GM12878 (cell line): ENCODE data around the gene TPO. TPM values are rescaled to one million over a fixed set of nuclear protein-coding genes. Genes with fewer than 3 reads are reported as not detected.

Experiments used
- ATAC-seq: fragments of 200-7000 bp; cut with Tn5 transposase; 3 replicates; pipeline ENCODE4 v1.9.1; 2020; ENCODE audit warnings: mild to moderate bottlenecking, moderate library complexity
- BruUV-seq: library from RNA; stranded (reverse); fragments of 400-500 nt; replicated peaks from 2 replicates; lab custom pipeline; 2021; lab: Mats Ljungman, UMichigan
- CTCF ChIA-PET: fragments of 300-600 bp; sonication (Branson Sonifier 250); formaldehyde crosslinking; extraction: SDS; loops from one replicate; lab custom pipeline; 2021; ENCODE audit warnings: inconsistent platforms; lab: Yijun Ruan, JAX
- POLR2A ChIA-PET: fragments of 350-600 bp; formaldehyde crosslinking; extraction: SDS; loops from one replicate; lab custom pipeline; 2021; ENCODE audit warnings: inconsistent platforms; lab: Charles Lee
- RAD21 ChIA-PET: fragments of 300-600 bp; sonication (Branson Sonifier 250); formaldehyde crosslinking; loops from one replicate; lab custom pipeline; 2023; ENCODE audit warnings: antibody characterized with exemption; ENCODE audit not compliant: unreplicated experiment; lab: Charles Lee
- SMC1A ChIA-PET: fragments of 300-600 bp; sonication (Branson Sonifier 250); formaldehyde crosslinking; loops from one replicate; lab custom pipeline; 2023; ENCODE audit not compliant: unreplicated experiment, uncharacterized antibody; lab: Charles Lee
- DNase-seq: peaks from one replicate; pipeline ENCODE4 v3.0.0-alpha.2; 2011; ENCODE audit warnings: low read depth, low spot score
- FAIRE-seq: peaks from 3 replicates; lab custom pipeline; 2011; peaks lifted over from hg19 to GRCh38; lab: Jason Lieb, UNC
- H2AFZ ChIP-seq: 2 replicates; pipeline ENCODE4 v1.6.0; 2011; ENCODE audit warnings: low read depth, low read length, control low read depth; ENCODE audit not compliant: control insufficient read depth
- H3K27ac ChIP-seq: 2 replicates; pipeline ENCODE4 v1.5.1; 2011; ENCODE audit warnings: control low read depth; ENCODE audit not compliant: control insufficient read depth, insufficient read depth
- H3K27me3 ChIP-seq, 2 experiments: replicated peaks in 1 of 2; 2 replicates each; pipeline versions ENCODE4 v1.6.0 to v1.6.1; 2011; ENCODE audit warnings: low read length in 1 of 2; ENCODE audit not compliant: control insufficient read depth in 2 of 2, insufficient read depth in 2 of 2
- H3K36me3 ChIP-seq, 2 experiments: 2 replicates each; pipeline ENCODE4 v1.5.1; 2011; ENCODE audit warnings: low read length in 1 of 2; ENCODE audit not compliant: control insufficient read depth in 2 of 2, insufficient read depth in 2 of 2
- H3K4me1 ChIP-seq: 2 replicates; pipeline ENCODE4 v1.6.1; 2011; ENCODE audit warnings: mild to moderate bottlenecking, low read length, moderate library complexity, mixed read lengths; ENCODE audit not compliant: control insufficient read depth, insufficient read depth
- H3K4me2 ChIP-seq: 2 replicates; pipeline ENCODE4 v1.6.0; 2011; ENCODE audit warnings: control low read depth; ENCODE audit not compliant: control insufficient read depth, insufficient read depth
- H3K4me3 ChIP-seq: fragments of 200-600 bp; sonication (generic); 2 replicates; pipeline ENCODE4 v1.5.1; 2016
- H3K79me2 ChIP-seq: 2 replicates; pipeline ENCODE4 v1.6.0; 2011; ENCODE audit warnings: low read length; ENCODE audit not compliant: control insufficient read depth, insufficient read depth
- H3K9ac ChIP-seq: 2 replicates; pipeline ENCODE4 v1.8.0; 2011; ENCODE audit warnings: low read length, control low read depth, mixed read lengths; ENCODE audit not compliant: control insufficient read depth, insufficient read depth
- H3K9me3 ChIP-seq: replicated peaks from 3 replicates; pipeline ENCODE4 v1.5.1; 2011; ENCODE audit warnings: mild to moderate bottlenecking, low read length; ENCODE audit not compliant: control insufficient read depth, insufficient read depth
- H4K20me1 ChIP-seq: 2 replicates; pipeline ENCODE4 v1.6.0; 2011; ENCODE audit not compliant: control insufficient read depth, insufficient read depth
- DPF2 ChIP-seq: fragments of 450-650 bp; IDR thresholded peaks from 2 replicates; pipeline ENCODE4 v1.6.1; 2017; ENCODE audit warnings: mild to moderate bottlenecking
- E4F1 ChIP-seq: fragments of 450-650 bp; IDR thresholded peaks from 2 replicates; pipeline ENCODE4 v1.6.1; 2018; ENCODE audit warnings: borderline replicate concordance, mild to moderate bottlenecking; ENCODE audit not compliant: partially characterized antibody
- EED ChIP-seq: sonication (generic); IDR thresholded peaks from 2 replicates; pipeline ENCODE4 v1.6.1; 2016; ENCODE audit warnings: antibody characterized with exemption, low read depth
- EGR1 ChIP-seq, 2 experiments: IDR thresholded peaks; 1 replicate in 1 of 2; 2 replicates in 1 of 2; pipeline ENCODE4 v1.6.1; 2011 to 2012; ENCODE audit warnings: low read depth in 2 of 2, low read length in 2 of 2, borderline replicate concordance in 1 of 2, mild to moderate bottlenecking in 1 of 2, moderate library complexity in 1 of 2
- SUZ12 ChIP-seq: fragments of 200-600 bp; sonication (generic); IDR thresholded peaks from one replicate; pipeline ENCODE4 v1.6.1; 2018; ENCODE audit warnings: antibody characterized with exemption, mild to moderate bottlenecking; ENCODE audit not compliant: unreplicated experiment
- WGBS: methylation state at CpG from one replicate; pipeline ENCODE4 v1.1.6; 2016; ENCODE audit warnings: low lambda C conversion rate; ENCODE audit not compliant: insufficient replicate concordance, insufficient coverage; ENCODE audit errors: missing lambda C conversion rate; 5-methylcytosine and 5-hydroxymethylcytosine counted together
- in situ Hi-C: fragments of 300-500 bp; cut with MboI; formaldehyde crosslinking; loops from 9 replicates; pipeline ENCODE4 v1.14.3; 2018; ENCODE audit warnings: mixed read lengths
- intact Hi-C: fragments of 100-400 bp; cut with micrococcal nuclease; formaldehyde crosslinking; loops from one replicate; pipeline ENCODE4 v1.14.2; 2022; ENCODE audit not compliant: unreplicated experiment
- polyA plus RNA-seq, 11 experiments: library from polyadenylated mRNA; depleted of rRNA in 4 of 11; unstranded in 6 of 11; stranded (reverse) in 5 of 11; fragments of >200 nt; fragmentation: Nextera tagmentation in 4 of 11; fragmentation: Illumina TruSeq in 1 of 11; extraction: Ambion mirVana in 4 of 11; extraction: Trizol in 1 of 11; gene quantifications; 1 replicate in 1 of 11; 2 replicates in 10 of 11; pipeline versions ENCODE4 v1.2.1 to v1.2.3, GENCODE V29; 2011 to 2016; ENCODE audit warnings: inconsistent platforms in 2 of 11, missing spikeins in 2 of 11, low read depth in 1 of 11
- total RNA-seq, 4 experiments: library from RNA; depleted of rRNA in 3 of 4; stranded (reverse); fragments of >200 nt in 3 of 4; fragmentation: Illumina TruSeq in 1 of 4; extraction: Trizol in 1 of 4; gene quantifications; 2 replicates each; pipeline versions ENCODE4 v1.2.1 to v1.2.3, GENCODE V29; 2013 to 2021

Gene TPO
- total and polyA plus RNA-seq, 10 of the 15 experiments (the other 5 are each of a cell fraction or from before 2014, with no cell fraction given): 0.07 to 0.11 TPM; not detected in 8

GRCh38 chr2:1498176-1498575, 84.9 kb downstream of the TPO start:
- ChIA-PET CTCF (no interaction called here), SMC1A (no interaction called here), POLR2A (no interaction called here), RAD21 (no interaction called here)
- in situ Hi-C loops (no loop called here), intact Hi-C loops (no loop called here)
- no peak for DNase-seq
- BruUV-seq: no TSS peak
- WGBS: 27% methylated on average over 7 of the region's 7 CpGs
- no peak for FAIRE-seq
- H3K4me1 ChIP-seq: no peaks in the 10 kb centered on the region
- no peaks in the 10 kb centered on the region for H3K36me3 ChIP-seq
- no peak for ATAC-seq
- H3K9ac ChIP-seq: no peak overlapping the region
- no peaks in the 10 kb centered on the region for H3K79me2 ChIP-seq
- H2AFZ ChIP-seq: no peak overlapping the region
- TF ChIP-seq SUZ12: no peak
- H3K4me3 ChIP-seq: no peak overlapping the region
- H3K9me3 ChIP-seq: no peaks in the 10 kb centered on the region
- no peak overlapping the region for H3K4me2 ChIP-seq
- no peaks in the 10 kb centered on the region for H4K20me1 ChIP-seq
- H3K27me3 ChIP-seq: no peaks in the 10 kb centered on the region
- H3K27ac ChIP-seq: no peak overlapping the region

- Histone ChIP-seq H3K4me2 (no peak overlapping the region), H3K36me3 (no peaks in the 10 kb centered on the region), H3K9me3 (no peaks in the 10 kb centered on the region)
- ATAC-seq: no peak
- TF ChIP-seq DPF2 (no peak), EGR1 (IDR thresholded peaks at IDR 0.05; ENCODE audit: borderline replicate concordance in 1 of 2, low read depth in 2 of 2, low read length in 2 of 2) (no peak), E4F1 (no peak), EED (no peak)
- TF ChIP-seq, all 136 proteins: peak for 0
- no TSS peak for BruUV-seq
- H3K9ac ChIP-seq: no peak overlapping the region
- ChIA-PET RAD21 (no interaction called here), POLR2A (no interaction called here), CTCF (no interaction called here), SMC1A (no interaction called here)
- no peak for DNase-seq
- in situ Hi-C loops (no loop called here), intact Hi-C loops (no loop called here)
- H2AFZ ChIP-seq: no peak overlapping the region
- H3K4me1 ChIP-seq: no peaks in the 10 kb centered on the region
- H3K27ac ChIP-seq: no peak overlapping the region
- FAIRE-seq: no peak
- H3K27me3 ChIP-seq: no peaks in the 10 kb centered on the region
- H4K20me1 ChIP-seq: no peaks in the 10 kb centered on the region
- WGBS: 45% methylated on average over 13 of the region's 13 CpGs
- H3K4me3 ChIP-seq: no peak overlapping the region
- no peaks in the 10 kb centered on the region for H3K79me2 ChIP-seq
Measured at GRCh38 chr2:1499033-1499795, 86.0 kb downstream of the TPO start.
